ENCODE data around the gene EPHB1. TPM values are rescaled to one million over a fixed set of nuclear protein-coding genes. Genes with fewer than 3 reads are reported as not detected.
"Not testable (repeated sequence)": the region's sequence is repeated elsewhere in the genome, so short reads cannot be mapped to it uniquely, and the experiment has no call there.

EPHB1 gene
- polyA plus RNA-seq, 1 of the 3 experiments (the other 2 are of a cell fraction), result 1.2 TPM

DNA sequence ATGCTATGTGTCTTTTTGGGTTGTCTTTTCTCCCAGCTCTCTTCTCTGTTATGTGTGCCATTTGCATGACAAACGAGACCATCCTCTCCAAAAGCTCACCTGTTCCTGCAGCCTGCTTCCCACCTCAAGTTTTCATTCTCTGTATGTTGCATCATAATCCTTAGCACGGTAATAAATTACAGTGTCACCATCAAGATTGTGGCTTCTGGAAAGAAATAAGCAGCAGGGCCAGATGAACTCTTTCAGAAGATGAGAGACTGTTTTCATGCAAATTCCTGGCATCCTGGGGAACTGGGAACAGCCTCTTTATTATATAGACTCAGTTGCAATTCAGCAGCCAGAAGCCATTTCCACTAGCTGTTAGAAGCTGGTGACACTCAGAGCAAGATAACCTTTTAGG lies 436.7 kb downstream of the EPHB1 start (continued):
- TF ChIP-seq, protein P1, sequence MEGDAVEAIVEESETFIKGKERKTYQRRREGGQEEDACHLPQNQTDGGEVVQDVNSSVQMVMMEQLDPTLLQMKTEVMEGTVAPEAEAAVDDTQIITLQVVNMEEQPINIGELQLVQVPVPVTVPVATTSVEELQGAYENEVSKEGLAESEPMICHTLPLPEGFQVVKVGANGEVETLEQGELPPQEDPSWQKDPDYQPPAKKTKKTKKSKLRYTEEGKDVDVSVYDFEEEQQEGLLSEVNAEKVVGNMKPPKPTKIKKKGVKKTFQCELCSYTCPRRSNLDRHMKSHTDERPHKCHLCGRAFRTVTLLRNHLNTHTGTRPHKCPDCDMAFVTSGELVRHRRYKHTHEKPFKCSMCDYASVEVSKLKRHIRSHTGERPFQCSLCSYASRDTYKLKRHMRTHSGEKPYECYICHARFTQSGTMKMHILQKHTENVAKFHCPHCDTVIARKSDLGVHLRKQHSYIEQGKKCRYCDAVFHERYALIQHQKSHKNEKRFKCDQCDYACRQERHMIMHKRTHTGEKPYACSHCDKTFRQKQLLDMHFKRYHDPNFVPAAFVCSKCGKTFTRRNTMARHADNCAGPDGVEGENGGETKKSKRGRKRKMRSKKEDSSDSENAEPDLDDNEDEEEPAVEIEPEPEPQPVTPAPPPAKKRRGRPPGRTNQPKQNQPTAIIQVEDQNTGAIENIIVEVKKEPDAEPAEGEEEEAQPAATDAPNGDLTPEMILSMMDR (IDR thresholded peaks at IDR 0.05), result no peak
- no peak for TF ChIP-seq FOSL2 (IDR thresholded peaks at IDR 0.05; ENCODE audit: borderline replicate concordance, low read depth)

DNA sequence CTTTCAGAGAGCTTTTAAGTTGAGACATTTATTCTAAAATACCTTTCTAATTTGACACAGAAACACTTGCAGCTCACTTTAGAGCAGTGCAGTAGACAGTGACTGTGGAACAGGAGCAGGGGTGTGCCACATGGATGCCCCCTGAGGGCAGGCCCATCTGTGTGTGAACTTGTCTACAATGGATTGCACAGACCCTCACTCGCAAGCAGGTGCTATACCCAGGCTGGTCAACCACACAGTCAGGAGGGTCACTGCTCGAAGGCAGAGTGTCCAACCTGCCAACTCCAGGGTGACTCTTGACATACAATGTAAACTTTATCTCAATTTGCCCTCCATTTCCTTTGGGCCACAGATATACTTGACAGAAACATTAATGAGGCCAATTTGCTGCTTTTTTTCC lies 437.2 kb downstream of the EPHB1 start:
- Histone ChIP-seq H4K20me1 (ENCODE audit: insufficient read depth) (no peaks in the 10 kb centered on the region), H3F3A (replicated peaks; ENCODE audit: insufficient read depth) (no peaks in the 10 kb centered on the region), H3K4me1 (ENCODE audit: control insufficient read depth in 1 of 2, insufficient read depth in 2 of 2, low read depth in 1 of 2, low read length in 1 of 2) (no peaks in the 10 kb centered on the region), H3K4me3 (ENCODE audit: low read depth in 2 of 2, low read length in 1 of 2) (no peak overlapping the region), H3K79me2 (ENCODE audit: insufficient read depth) (no peaks in the 10 kb centered on the region), H3K27me3 (ENCODE audit: insufficient read depth) (no peaks in the 10 kb centered on the region), H3K27ac (ENCODE audit: low read depth in 2 of 2, low read length in 1 of 2) (no peak overlapping the region), H3K9ac (no peak overlapping the region), H3K9me3 (no peaks in the 10 kb centered on the region), H3K4me2 (no peak overlapping the region), H2AFZ (ENCODE audit: low read depth) (no peak overlapping the region), H3K9me2 (no peaks in the 10 kb centered on the region), H3K36me3 (replicated peaks in 1 of 2; ENCODE audit: control insufficient read depth in 1 of 2, insufficient read depth in 2 of 2, low read length in 1 of 2) (no peaks in the 10 kb centered on the region)
- WGBS (ENCODE audit: low lambda C conversion rate), result 35% methylated on average over 2 of the region's 2 CpGs
- DNase-seq, result no peak
- TF ChIP-seq RXRA (IDR thresholded peaks at IDR 0.05; ENCODE audit: borderline replicate concordance, low read depth) (no peak), EP300 (IDR thresholded peaks at IDR 0.05; ENCODE audit: borderline replicate concordance in 1 of 2, low read depth in 1 of 2, low read length in 1 of 2) (no peak), NFIC (IDR thresholded peaks at IDR 0.05; ENCODE audit: borderline replicate concordance) (no peak), ELF1 (IDR thresholded peaks at IDR 0.05) (no peak), FOXJ3 (CRISPR knock-in tag; IDR thresholded peaks at IDR 0.05) (no peak), RFX5 (IDR thresholded peaks at IDR 0.05; ENCODE audit: low read length) (no peak), TCF12 (IDR thresholded peaks at IDR 0.05) (no peak), RCOR1 (IDR thresholded peaks at IDR 0.05; ENCODE audit: low read length) (no peak)
- ChIA-PET POLR2A (no interaction called here), CTCF (no interaction called here)

DNA sequence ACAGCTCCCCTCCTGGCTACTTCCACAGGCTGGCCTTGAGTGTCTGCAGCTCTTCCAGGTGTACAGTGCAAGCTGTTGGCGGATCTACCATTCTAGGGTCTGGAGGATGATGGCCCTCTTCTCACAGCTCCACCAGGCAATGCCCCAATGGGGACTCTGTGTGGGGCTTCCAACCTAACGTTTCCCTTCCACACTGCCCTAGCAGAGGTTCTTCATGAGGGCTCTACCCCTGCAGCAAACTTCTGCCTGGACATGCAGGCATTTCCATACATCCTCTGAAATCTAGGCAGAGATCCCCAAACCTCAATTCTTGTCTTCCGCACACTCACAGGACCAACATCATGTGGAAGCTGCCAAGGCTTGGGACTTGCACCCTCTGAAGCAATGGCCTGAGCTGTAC lies 438.4 kb downstream of the EPHB1 start:
- H3K4me2 ChIP-seq; H3K4me3 ChIP-seq (ENCODE audit: low read depth in 2 of 2, low read length in 1 of 2); CTCF ChIA-PET; H3K9me2 ChIP-seq; H3K27ac ChIP-seq (ENCODE audit: low read depth in 2 of 2, low read length in 1 of 2); H3F3A ChIP-seq (replicated peaks; ENCODE audit: insufficient read depth); POLR2A ChIA-PET; H4K20me1 ChIP-seq (ENCODE audit: insufficient read depth); H3K9ac ChIP-seq; H2AFZ ChIP-seq (ENCODE audit: low read depth); H3K79me2 ChIP-seq (ENCODE audit: insufficient read depth); H3K27me3 ChIP-seq (ENCODE audit: insufficient read depth); H3K36me3 ChIP-seq (replicated peaks in 1 of 2; ENCODE audit: control insufficient read depth in 1 of 2, insufficient read depth in 2 of 2, low read length in 1 of 2); DNase-seq; H3K9me3 ChIP-seq: not testable (repeated sequence)
- H3K4me1 ChIP-seq (ENCODE audit: control insufficient read depth in 1 of 2, insufficient read depth in 2 of 2, low read depth in 1 of 2, low read length in 1 of 2), result peaks cover 0 to 10% of the 10 kb centered on the region in 2 experiments; a peak in 2 of 4 replicates
- WGBS (ENCODE audit: low lambda C conversion rate), result 49% methylated on average over 3 of the region's 3 CpGs

DNA sequence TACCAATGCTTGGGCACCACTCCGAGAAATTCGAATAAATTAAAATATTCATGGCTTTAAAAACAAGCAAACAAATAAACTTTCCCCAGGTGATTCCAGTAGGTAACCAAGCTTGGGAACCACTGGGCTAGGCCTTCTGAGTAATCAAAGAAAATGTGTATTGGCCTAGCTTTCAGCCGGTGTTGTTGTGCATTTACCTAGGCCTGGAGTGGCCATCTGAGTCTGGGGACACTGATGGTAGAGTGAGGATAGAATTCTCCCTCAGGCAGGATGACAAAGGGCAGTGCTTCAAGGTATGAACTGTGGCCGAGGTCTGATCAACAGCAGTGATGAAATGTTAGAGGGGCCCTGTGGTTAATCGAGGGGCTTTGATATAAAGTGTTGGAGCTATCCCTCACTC lies 440.5 kb downstream of the EPHB1 start:
- Histone ChIP-seq H3K9me2 (no peaks in the 10 kb centered on the region), H3K4me3 (ENCODE audit: low read depth in 2 of 2, low read length in 1 of 2) (no peak overlapping the region), H3F3A (replicated peaks; ENCODE audit: insufficient read depth) (no peaks in the 10 kb centered on the region), H3K27me3 (ENCODE audit: insufficient read depth) (no peaks in the 10 kb centered on the region), H3K4me2 (no peak overlapping the region), H4K20me1 (ENCODE audit: insufficient read depth) (no peaks in the 10 kb centered on the region), H3K9me3 (no peaks in the 10 kb centered on the region), H3K79me2 (ENCODE audit: insufficient read depth) (no peaks in the 10 kb centered on the region), H3K36me3 (replicated peaks in 1 of 2; ENCODE audit: control insufficient read depth in 1 of 2, insufficient read depth in 2 of 2, low read length in 1 of 2) (no peaks in the 10 kb centered on the region), H2AFZ (ENCODE audit: low read depth) (no peak overlapping the region), H3K27ac (ENCODE audit: low read depth in 2 of 2, low read length in 1 of 2) (no peak overlapping the region), H3K4me1 (ENCODE audit: control insufficient read depth in 1 of 2, insufficient read depth in 2 of 2, low read depth in 1 of 2, low read length in 1 of 2) (peaks cover 0 to 25% of the 10 kb centered on the region in 2 experiments; a peak in 2 of 4 replicates), H3K9ac (no peak overlapping the region)
- WGBS (ENCODE audit: low lambda C conversion rate), result 45% methylated on average over 5 of the region's 5 CpGs
- CTCF ChIA-PET, result interaction anchor here (0.7 to 0.9 kb wide), 2 partner anchors 13 to 441 kb away, joined by 3 read pairs; partner anchors contain the start of gene EPHB1
- POLR2A ChIA-PET, result no interaction called here
- no peak for DNase-seq
- TF ChIP-seq FOSL2 (IDR thresholded peaks at IDR 0.05; ENCODE audit: borderline replicate concordance, low read depth) (no peak), FOXJ3 (CRISPR knock-in tag; IDR thresholded peaks at IDR 0.05) (no peak), GABPA (IDR thresholded peaks at IDR 0.05; ENCODE audit: low read depth) (no peak), TCF12 (IDR thresholded peaks at IDR 0.05) (no peak), RCOR1 (IDR thresholded peaks at IDR 0.05; ENCODE audit: low read length) (no peak), POLR2AphosphoS5 (IDR thresholded peaks at IDR 0.05; ENCODE audit: low read depth, low read length) (no peak), YY1 (IDR thresholded peaks at IDR 0.05; ENCODE audit: low read depth) (no peak), GATA2 (CRISPR knock-in tag; IDR thresholded peaks at IDR 0.05) (no peak), EP300 (IDR thresholded peaks at IDR 0.05; ENCODE audit: borderline replicate concordance in 1 of 2, low read depth in 1 of 2, low read length in 1 of 2) (no peak)
- TF ChIP-seq, protein P1 (IDR thresholded peaks at IDR 0.05), result no peak
- TF ChIP-seq, protein P2, sequence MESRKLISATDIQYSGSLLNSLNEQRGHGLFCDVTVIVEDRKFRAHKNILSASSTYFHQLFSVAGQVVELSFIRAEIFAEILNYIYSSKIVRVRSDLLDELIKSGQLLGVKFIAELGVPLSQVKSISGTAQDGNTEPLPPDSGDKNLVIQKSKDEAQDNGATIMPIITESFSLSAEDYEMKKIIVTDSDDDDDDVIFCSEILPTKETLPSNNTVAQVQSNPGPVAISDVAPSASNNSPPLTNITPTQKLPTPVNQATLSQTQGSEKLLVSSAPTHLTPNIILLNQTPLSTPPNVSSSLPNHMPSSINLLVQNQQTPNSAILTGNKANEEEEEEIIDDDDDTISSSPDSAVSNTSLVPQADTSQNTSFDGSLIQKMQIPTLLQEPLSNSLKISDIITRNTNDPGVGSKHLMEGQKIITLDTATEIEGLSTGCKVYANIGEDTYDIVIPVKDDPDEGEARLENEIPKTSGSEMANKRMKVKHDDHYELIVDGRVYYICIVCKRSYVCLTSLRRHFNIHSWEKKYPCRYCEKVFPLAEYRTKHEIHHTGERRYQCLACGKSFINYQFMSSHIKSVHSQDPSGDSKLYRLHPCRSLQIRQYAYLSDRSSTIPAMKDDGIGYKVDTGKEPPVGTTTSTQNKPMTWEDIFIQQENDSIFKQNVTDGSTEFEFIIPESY (IDR thresholded peaks at IDR 0.05; ENCODE audit: borderline replicate concordance, low read depth), result no peak
